Bronchial epithelial cell (primary cell): ENCODE measurements around the gene TMEM222. TPM values are rescaled to one million over a fixed set of nuclear protein-coding genes. Genes with fewer than 3 reads are reported as not detected.

Experiments
- DNase-seq: peaks from one replicate; pipeline ENCODE4 v3.0.0-alpha.2; 2010; ENCODE audit warnings: low read depth
- FAIRE-seq: peaks from 2 replicates; lab custom pipeline; 2011; peaks lifted over from hg19 to GRCh38; lab: Jason Lieb, UNC
- H3K27me3 ChIP-seq: 2 replicates; pipeline ENCODE4 v1.5.1; 2011; ENCODE audit warnings: low read length; ENCODE audit not compliant: control insufficient read depth, insufficient read depth
- H3K36me3 ChIP-seq: 2 replicates; pipeline ENCODE4 v1.5.1; 2011; ENCODE audit warnings: low read length; ENCODE audit not compliant: control insufficient read depth, insufficient read depth
- H3K4me3 ChIP-seq: 2 replicates; pipeline ENCODE4 v1.5.1; 2011; ENCODE audit warnings: mild to moderate bottlenecking, low read depth, low read length, control low read depth
- total RNA-seq: library from RNA; depleted of rRNA; stranded (reverse); fragments of >200 nt; gene quantifications from 2 replicates; pipeline ENCODE4 v1.2.1, GENCODE V29; 2014
- TF ChIP-seq, protein P1 (sequence below): IDR thresholded peaks from 2 replicates; pipeline ENCODE4 v1.5.1; 2011; ENCODE audit warnings: mild to moderate bottlenecking, moderate library complexity, low read length, control low read depth, inconsistent platforms; ENCODE audit not compliant: insufficient read depth, severe bottlenecking

The TMEM222 gene
- total RNA-seq, 1 donor from 2014 or later, result 17.1 TPM

DNA sequence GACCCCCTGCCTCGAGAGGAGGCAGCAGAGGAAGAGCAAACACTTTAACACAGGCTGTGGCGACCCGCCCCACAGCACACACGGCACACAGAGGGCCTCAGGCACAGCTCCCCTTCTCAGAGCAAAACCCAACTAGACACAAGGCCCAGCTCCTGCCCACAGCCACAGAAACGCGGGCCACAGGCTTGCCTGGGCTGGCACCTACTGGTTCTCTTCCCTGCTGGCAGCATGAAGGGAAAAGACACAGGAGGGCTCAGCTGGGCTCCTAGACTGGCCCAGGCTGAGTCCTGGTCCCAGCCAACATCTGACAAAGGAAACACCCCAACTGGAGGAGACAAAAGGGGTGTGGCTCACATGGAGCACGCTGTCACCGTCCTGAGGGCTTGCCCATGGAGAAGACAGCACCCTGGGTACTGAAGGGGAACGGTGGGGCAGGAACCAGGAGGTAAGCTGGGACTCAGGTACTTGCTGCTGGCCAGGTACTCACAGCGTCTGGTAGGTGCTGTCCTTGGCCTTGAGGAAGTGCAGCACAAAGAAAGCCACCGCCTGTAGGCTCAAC lies 57.7 kb downstream of the TMEM222 start:
- no peaks in the 10 kb centered on the region for H3K27me3 ChIP-seq

DNA sequence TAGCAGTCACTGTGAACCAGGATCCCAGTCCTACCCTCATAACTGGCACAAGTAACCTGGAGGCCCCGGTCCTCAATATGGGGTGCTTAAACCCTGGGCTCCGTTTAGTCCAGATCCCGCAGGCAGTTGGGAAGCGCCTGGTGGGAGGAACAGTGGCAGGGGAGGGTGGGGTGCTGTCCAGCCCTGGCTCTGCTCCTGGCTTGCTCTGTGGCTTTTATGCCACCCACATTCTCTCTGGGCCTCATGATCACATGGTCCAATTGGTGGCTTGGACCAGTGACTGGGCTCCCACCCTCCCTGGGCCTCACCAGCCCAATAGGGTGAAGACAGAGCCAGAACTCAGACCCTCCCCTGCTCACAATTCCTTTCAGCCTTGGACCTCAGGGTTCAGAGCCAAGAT lies 58.3 kb downstream of the TMEM222 start:
- FAIRE-seq, result no peak
- no peak for DNase-seq
- no peaks in the 10 kb centered on the region for H3K36me3 ChIP-seq
- no peaks in the 10 kb centered on the region for H3K27me3 ChIP-seq
- TF ChIP-seq, protein P1, sequence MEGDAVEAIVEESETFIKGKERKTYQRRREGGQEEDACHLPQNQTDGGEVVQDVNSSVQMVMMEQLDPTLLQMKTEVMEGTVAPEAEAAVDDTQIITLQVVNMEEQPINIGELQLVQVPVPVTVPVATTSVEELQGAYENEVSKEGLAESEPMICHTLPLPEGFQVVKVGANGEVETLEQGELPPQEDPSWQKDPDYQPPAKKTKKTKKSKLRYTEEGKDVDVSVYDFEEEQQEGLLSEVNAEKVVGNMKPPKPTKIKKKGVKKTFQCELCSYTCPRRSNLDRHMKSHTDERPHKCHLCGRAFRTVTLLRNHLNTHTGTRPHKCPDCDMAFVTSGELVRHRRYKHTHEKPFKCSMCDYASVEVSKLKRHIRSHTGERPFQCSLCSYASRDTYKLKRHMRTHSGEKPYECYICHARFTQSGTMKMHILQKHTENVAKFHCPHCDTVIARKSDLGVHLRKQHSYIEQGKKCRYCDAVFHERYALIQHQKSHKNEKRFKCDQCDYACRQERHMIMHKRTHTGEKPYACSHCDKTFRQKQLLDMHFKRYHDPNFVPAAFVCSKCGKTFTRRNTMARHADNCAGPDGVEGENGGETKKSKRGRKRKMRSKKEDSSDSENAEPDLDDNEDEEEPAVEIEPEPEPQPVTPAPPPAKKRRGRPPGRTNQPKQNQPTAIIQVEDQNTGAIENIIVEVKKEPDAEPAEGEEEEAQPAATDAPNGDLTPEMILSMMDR, result no peak
- H3K4me3 ChIP-seq, result no peak overlapping the region

More for the DNA sequence above, 57.7 kb downstream of the TMEM222 start:
- Histone ChIP-seq H3K36me3 (no peaks in the 10 kb centered on the region), H3K4me3 (no peak overlapping the region)
- TF ChIP-seq, protein P1, result peak; percentile 19
- DNase-seq (no peak), FAIRE-seq (no peak)

DNA sequence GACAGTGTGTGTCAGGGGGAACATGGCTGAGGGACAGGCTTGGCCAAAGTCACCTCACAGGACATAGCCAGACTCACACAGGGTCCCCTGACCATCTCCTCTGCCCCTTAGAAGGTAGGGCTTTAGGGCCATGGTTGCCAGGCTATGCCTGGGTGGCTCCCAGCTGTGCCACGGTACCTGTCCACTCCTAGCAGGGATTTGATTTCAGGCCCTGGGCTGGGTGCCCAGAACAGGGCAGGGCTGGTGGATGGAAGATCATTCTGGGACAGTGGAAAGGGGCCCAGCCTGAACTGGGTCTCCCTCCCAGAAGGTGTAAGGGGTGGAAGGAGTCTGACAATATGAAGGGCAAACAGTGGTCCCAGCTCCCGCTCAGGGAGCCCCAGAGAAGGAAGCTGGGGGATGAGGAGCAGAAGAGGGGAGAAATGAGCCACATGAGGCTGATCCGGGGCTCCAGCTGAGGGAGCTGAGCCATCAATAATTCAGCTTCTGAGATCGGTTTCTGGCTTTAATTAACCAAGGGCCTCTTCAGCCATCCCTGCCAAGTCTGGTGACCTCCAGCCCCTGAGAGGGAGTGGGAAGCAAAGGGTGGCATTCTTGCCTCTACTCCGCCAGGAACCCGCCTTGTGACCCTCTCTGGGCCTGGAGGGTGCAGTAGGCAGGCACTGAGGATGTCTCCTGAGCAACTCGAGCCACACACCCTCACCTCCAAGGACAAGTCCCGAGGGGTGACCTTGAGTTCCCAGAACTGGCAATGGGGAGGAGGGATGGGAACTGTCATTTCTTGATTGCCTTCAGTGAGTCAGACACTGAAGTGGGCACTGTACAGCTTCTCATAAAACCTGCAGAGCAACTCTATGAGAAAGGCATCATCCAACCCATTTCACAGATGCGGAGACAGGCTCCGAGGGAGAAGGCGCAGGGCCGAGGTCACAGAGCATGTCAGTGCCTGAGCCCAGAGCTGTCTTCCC lies 59.1 kb downstream of the TMEM222 start:
- Histone ChIP-seq H3K4me3 (no peak overlapping the region), H3K36me3 (no peaks in the 10 kb centered on the region), H3K27me3 (no peaks in the 10 kb centered on the region)
- DNase-seq (no peak), FAIRE-seq (peak; percentile 55)
- TF ChIP-seq, protein P1, result no peak

DNA sequence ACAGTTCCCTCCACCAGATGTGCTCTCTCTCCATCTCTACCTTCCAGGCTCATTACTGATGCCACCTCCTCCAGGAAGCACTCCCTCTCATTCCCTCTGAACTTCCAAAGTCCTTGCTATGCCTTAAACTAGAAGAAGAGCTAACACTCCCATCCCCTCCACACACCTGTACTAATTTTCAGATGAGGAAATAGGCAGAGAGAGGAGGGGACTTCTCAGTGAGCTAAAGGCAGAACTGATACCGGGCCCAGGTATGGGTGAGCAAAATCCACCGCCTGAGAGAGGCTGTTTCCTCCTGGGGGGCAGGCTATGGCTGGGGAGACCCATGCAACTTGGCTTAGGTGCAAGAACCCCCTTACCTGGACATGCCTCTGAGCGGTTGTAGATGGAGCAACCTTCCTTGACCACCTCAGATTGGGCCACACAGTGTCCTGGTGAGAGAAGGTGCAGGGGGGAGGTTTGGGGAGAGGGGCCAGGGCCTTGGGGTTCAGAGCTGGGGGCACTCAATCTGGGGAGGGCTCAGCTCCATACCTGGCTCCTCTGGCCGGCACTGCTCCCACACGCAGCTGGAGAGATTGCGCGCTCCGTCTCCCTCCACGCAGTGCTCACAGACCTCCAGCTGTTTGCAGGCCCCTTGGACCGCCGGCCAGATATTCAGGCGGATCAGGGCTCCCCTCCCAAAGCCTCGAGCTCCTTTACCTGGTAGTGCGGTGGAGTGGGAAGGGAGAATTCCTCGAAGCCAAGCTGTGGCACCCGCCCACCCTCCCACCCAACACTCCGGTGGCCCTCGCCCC lies 60.2 kb downstream of the TMEM222 start:
- Histone ChIP-seq H3K27me3 (no peaks in the 10 kb centered on the region), H3K36me3 (no peaks in the 10 kb centered on the region), H3K4me3 (no peak overlapping the region)
- TF ChIP-seq, protein P1, result no peak
- FAIRE-seq (no peak), DNase-seq (no peak)

DNA sequence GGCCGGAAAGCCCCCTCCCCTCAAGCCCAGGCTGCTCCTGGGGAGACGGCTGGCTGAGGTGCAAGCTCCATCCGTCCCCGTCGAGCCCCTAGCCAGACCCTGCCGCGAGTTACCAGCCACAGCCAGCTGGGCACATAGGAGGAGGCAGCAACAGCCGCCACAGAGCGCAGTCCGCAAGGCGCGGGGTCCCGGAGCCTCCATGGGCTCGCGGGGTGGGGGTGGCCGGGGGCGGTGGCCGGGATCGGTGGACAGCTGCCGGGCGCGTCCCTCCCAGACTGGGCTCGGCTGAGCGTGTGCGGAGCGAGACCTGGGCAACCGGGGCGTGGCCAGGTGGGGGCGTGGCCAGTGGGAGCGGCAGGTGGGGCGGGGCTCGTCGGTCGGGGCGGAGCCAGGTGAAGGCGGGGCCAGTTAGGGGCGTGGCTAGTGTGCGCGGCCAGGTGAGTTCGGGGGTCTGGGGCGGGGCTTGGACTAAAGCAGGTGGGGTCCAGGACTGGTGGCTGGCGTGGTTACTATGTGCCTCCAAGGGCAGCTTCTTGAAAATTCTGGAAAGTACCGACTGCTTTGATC lies 61.2 kb downstream of the TMEM222 start, which contains the start of gene CD164L2:
Gene CD164L2, minus strand, starts transcription at position 295 of the 567 bp plus-strand sequence. Its CDS starts 94 bp downstream, at position 201.
- no peak for DNase-seq

More for the DNA sequence above, 61.2 kb downstream of the TMEM222 start, which contains the start of gene CD164L2:
- FAIRE-seq, result no peak
- Histone ChIP-seq H3K36me3 (no peaks in the 10 kb centered on the region), H3K27me3 (no peaks in the 10 kb centered on the region), H3K4me3 (peak within 1 kb of the TSS; percentile 42)
- TF ChIP-seq, protein P1, result no peak
